HG02798 (cell line): ENCODE data around the gene USP2.
A peak's percentile ranks its signal among the peaks of the same experiment; 100 is the strongest.

Experiments
- ATAC-seq: cut with Tn5 transposase; IDR thresholded peaks from one replicate; pipeline ENCODE4 v1.9.1; 2021; ENCODE audit warnings: mild to moderate bottlenecking; ENCODE audit not compliant: unreplicated experiment, poor library complexity

USP2 gene

DNA sequence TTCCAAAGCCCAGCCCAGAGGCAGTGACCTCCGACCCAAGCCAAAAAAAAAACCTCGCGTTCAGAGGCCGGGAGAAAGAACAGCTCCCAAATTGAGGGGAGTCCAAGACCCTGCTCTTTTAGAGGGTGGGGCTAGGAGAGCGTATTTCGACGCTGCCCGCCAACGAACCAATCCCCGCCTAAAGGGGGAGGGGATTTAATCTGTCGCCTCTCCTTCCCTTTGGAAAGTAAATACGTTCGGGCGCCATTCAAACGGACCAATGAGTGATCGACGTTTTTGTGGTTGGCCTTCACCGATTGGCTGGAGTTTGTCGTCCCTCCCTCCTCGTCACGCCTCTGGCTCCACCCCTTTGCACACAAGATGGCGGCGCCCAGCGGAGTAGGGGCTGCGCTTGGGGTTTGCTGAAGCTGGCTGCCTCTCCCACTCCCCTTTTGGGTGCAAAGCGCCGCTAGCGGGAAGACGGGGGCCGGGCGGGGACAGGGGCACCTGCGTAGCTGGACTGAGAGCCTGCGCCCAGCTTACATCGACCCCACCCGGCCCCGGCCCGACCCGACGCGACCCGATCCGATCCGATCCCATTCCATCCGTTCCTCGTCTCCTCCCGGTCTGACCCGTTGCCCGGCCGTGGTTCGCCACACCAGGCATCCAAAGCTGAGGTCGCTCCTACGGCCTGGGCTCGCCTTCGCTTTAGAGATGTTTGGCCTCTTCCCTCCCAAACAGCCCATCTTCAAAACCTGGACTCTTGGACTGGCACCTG, 47.1 kb downstream of the USP2 start, which contains the start of gene RNF26:
TSS of gene RNF26 (plus strand) at position 354 of the 757 bp plus-strand sequence. CDS start 596 bp downstream, outside the sequence.
- peak; percentile 97 for ATAC-seq

DNA sequence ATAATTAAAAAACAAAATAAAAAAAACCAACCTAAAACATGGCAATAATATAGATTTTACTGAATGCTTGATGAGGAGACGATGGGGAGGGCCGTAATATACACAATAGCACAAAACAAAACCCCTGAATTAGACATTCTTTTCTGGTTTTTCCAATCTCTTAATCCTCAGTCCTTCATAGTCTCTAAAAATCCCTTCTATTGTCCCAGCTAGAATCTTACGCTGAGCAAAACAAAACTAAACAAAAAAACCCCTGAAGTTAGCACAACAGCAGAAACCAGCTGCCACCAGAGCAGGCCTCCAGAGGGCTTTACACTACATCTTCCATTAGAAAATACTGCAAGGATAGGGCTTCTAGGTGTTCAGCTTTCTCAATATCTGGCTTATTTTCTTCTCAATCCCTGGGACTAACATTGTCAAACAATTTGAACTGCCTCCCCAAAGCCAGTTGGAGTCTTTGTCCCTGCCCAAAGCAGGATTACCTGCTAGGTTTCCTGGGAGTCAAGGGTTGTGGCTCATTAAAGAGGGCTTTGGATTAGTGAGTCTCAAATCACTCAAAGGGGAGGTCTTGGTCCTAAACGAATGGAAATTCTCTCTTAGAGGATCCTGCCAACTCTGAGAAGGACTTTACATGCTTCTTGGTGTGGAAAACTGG, 49.3 kb downstream of the USP2 start:
- no peak for ATAC-seq

DNA sequence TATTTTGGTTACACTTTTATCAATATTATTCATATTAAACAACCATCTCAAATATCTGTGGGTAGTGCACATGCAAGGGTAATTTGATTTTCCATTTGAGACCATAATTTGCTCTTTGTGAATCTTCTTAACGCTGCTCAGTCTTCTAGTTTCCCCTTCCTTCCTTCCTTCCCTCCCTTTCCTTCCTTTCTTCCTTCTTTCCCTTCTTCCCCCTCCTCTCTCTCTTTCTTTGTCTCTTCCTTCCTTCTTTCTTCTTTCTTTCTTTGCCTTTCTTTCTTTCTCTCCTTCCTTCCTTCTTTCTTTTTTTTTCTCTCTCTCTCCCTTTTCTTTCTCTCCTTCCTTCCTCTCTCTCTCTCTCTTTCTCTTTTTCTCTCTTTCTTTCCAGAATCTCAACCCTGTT, 51.3 kb downstream of the USP2 start:
- ATAC-seq: no peak

DNA sequence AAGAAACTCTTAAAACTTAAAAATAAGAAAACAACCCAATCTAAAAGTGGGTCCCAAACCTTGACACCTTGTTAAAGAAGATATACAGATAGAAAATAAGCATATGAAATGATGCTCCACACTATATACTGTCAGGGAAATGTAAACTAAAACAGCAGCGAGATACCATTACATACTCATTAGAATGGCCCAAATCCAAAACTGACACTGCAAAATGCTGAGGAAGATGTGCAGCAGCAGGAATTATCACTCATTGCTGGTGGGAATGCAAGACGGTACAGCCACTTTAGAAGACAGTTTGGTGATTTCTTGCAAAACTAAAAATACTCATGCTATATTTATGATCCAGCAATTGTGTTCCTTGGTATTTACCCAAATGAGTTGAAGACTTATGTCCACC, 52.2 kb downstream of the USP2 start:
- ATAC-seq: no peak

DNA sequence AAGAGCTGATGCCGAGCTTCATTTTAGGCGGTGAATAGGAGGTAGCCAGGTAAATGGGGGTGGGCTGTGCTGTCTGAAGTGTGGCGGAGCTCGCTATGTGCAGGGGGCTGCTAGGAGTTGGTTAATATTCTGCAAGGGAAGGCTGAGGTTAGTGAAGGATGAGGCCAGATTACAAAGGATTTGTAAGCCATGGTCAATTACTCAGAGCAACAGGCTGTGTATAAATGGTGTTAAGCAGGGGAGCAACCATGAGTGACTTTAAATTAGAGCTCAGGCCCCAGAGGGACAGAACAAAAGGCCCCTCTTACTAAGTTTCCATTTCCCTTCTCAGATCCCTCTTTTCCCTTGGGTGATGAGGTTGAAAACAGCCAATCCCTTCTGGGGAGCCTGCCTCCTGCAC, 57.3 kb downstream of the USP2 start:
- no peak for ATAC-seq

DNA sequence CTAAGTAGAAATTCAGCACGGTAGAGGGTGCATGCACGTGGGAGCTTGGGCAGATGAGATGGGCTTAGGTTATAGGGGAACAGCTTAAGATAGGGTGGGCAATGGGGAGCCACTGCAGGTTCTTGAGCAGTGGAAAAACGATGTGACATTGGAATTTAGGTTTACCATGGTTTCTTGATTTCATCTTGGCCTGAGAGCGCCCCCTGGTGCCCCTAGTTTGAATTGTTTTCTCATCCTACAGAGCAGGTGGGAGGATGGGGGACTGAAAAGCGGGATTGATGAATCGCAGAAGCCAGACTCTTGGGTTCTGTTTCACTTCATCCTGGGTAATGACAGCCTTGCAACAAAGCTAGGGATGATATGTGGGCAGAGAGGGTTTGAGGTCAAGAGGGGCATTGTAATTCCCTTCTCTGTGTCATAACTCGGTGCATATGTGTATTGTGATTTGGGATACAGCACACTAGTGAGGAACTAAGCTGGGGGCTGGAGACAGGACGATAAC, 57.9 kb downstream of the USP2 start:
- no peak for ATAC-seq

DNA sequence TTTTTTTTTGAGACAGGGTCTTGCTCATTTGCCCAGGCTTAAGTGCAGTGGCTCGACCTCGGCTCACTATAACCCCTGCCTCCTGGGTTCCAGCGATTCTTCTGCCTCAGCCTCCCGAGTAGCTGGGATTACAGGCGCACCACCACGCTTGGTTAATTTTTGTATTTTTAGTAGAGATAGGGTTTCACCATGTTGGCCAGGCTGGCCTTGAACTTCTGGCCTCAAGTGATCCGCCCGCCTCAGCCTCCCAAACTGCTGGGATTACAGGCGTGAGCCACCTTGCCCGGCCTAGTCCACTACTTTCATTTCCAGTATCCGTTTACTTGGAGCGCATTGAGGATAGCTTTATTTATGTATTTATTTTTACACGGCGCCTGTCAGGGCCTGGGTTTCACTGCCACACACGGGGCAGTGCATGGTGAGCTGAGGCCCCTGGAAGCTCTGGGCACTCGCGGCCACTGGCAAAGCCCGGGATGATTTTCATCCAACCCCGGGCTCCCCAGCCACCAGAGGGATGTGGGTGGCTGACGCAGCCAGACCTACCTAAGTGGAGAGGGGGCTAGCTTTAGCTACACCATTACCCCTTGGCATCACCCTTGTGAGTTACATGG, 58.5 kb downstream of the USP2 start:
- no peak for ATAC-seq

DNA sequence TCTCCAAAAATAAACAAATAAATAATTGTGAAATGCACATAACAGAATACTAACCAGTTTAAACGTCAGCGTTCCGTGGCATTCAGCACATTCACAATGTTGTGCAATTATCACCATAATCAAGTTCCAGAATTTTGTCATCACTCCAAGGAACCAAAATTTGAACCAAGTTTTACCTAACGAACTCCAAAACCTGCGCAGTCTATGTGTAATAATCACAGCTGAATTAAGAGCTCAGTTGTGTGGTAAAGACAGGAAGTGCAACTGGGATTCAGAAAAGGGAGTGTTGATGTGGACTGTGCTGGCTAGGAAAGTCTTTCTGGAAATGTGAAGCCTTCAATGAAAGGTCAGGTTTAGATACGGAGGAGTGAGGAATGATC, 59.1 kb downstream of the USP2 start:
- ATAC-seq: no peak

DNA sequence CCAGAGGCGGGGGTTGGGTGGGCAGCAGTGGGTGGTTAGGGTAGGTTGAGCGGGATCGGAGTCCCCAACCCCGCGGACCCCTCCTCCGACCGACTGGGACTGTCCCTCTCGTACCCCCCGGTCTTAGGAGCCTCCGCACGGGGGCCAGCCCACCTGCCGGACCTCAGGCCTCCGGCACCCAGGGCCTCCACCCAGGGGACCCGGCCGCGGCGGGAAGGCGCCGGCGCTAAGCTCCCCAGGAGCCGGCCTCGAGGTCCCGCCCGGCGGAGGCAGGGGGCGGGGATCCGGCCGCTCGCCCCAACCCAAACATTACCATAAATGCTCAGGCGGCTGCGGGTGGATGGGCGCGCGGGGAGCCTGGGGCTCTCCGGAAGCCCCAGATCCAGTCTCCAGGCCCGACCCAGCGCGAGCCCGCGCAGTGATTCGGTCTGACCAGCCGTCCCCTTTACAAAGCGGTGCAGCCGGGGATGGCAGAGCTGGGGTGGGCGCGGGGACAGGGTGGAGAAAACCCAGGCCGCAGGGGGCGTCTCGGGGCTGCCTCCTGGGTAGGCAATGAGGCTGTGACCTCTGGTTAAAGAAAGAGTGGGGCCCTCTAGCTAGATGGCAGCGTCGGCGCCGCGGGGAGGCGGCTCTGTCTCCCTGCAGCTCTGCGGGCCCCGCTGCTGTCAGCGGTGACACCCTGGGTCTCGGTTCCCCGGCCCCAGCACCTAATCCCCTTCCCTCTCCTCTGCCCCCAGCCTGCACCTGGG, 60.5 kb downstream of the USP2 start:
- peak; percentile 51 for ATAC-seq

DNA sequence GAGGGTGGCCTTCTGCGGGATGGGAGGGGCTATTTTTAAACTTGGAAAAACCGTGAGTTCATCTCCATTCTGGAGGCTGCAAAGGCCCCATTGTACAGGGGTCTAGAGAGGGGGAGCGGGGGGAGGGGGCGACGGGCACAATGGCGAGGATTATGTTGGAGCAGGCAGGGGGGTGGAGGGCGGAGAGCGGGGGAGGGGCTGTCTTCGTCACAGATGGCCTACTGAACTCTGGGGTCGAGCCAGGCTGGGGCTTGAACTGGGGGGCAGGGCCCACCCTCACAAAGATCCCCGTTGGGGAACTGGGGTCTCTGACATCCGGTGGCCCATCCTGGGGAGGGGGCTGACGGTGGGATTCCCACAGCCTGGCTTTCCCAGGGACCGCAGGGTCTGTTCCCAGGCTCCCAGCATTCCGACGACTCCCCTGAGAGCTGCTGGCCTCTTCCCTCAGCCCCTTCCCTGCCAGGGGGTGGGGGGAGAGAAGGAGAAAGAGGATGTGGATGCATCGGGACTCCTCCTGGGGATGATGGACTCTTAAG, 61.2 kb downstream of the USP2 start:
- no peak for ATAC-seq

DNA sequence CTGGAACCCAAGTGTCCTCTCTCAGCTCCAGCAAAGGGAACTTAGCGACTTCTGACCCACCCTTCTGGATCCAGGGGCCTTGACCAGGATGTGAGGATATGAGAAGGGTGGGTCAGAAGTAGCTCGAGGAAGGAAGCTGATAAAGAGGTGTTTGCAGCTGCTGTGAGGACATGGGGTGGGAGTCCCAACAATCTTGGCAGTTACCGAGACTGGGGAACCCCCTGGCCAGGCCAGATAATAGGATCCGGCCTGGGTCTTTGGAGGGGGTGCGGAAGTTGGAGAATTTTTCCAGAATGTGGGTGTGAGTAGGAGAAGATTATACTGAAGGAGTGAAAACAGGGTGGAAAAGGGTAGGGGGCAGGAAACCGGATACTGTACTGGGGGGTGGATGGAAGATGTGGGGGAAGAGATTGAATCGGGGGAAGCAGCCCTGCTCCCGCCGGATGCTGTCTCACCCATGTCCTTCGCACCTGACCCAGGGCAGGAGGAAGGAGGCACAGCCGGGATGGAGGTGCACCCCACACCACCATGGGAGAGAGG, 61.7 kb downstream of the USP2 start:
- ATAC-seq: no peak

DNA sequence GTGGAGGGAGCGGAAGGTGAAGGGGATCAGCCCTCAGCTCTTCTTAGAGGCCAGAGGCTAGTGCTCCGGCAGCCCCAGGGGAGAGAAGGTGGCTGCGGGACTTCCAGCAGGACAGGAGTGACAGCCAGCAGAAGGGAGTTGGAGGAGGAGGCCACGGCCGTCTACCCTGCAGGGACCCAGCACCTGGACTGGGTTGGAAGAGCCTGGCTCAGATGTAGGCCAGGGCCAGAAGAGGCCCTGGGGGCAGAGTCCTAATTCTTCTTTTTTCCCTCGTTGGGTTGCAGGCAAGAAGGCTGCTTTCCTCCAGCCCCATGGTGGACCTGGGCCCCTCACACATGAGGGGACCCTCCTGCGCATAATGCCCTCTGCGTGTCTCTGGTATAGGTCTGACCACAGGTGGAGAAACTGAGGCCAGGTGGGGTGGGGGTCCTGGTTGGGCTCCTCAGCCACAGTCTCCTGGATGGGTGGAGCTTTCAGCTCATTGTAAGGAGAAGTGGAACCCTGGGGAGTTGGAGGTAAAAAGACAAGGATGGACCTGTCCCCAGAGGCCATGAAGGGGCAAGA, 62.3 kb downstream of the USP2 start:
- no peak for ATAC-seq

DNA sequence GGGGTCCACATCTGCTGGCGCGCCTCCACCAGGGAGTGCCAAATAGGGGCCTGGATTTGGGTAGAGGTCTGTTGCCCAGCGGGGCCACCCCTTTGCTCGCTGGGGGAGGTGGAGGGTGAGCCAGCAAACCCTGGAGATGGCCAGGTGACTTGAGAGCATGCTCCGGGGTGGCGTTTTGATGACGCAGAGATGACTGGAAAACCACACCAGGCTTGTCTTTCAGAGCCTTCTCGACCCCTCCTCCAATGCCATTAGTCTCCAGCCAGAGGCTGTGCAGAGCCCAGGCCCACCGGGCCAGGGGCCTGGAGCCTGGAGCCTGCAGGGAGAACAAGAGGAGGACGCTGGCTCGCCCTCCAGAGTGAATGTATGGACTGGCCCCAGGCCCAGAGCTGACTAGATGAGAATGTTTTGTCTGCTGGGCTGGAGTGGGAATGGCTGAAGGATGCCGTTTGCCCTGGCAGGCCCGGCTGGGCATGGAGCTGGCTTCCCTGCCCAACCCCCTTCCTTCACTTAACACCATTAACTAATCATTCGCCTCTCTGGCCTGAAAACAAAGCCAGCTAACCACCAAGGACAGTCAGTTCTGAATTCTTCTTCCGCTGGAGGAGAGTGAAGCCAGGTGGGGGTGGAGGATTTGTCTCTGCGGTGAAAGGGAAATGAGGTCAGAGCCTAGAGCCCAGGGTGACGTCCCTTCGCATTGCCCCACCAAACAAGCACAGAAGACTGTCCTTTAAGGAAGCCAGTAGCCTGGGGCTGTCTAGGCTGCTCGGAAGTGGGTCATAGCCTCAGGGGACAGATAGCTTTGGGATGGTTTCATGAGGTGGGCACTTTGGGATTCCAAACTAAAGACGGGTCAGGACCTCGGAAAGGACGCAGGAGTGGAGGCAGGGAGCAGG, 63.0 kb downstream of the USP2 start:
- ATAC-seq: peak; percentile 39

DNA sequence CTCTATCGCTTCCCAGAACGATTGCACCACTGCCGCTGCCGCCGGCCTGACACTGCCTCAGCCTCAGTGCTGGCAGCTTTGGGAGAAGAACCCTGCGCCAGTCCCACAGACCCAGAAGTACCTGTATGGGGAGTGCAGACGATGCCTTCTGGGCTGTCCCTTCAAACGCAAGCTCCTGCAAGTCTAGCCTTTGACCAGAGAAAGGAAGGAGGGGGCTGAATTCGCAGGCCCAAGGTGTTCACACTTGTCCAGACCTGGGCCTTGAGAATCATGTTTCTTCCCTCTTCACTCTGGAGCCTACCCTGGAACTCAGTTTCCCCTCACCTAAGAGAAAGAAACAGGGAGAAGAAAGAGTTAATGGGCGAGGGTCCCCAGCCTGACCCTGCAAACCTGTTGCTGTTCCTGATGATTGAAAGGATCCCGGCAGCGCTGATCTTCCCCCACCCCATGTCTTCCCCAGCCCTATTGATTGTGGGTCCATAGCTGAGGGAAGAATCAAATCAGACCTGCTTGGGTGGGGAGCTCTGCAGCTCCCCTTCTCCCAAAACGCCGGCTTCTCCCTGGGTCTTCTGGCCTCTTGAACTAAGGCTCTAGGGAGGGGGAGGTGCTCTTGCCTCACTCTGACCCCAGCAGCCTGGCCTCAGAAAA, 63.8 kb downstream of the USP2 start:
- ATAC-seq: no peak

DNA sequence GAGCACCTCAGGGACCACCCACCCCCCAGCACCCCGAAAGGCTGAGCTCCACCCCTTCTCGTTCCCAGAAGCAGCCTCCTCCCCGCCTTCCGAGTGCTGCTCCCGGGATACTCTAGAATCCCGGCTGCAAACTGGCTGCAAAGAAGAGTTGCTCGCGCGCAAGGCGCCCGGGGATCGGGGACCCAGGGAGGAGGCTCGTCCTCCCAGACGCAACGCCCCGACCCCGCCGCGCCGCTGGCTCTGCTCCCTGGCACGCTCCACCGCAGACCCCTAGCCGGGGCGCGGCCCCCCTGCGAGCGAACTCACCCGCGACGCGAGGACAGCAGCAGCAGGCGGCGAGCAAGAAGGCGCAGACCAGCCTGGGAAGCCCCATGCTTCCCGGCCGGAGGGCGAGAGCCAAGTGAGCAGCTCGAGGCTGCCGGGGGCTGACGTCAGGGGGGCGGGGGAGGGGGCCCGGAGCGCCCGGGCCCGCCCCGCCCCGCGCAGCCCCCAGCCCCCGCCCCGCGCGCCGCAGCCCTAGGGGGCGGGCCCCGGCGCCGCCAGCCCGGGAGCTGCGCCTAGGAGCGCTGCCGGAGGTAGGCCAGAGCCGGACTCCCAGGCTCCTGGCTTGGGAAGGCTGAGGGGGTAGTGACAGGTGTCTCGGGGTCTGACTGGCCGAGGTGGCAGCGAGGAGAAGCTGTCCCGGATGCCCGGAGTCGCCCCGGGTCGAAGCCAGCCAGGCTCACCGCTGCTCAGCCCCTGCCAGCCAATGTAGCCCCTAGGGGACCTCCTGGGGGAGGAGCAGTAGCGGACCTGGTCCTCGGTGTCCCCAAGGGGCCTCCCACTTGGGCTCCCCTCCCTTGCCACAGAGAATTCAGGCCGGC, 64.5 kb downstream of the USP2 start, which contains the start of gene MCAM:
TSS of gene MCAM (minus strand) at position 402 of the 863 bp plus-strand sequence. CDS start at position 373, 29 bp downstream.
- ATAC-seq: no peak

DNA sequence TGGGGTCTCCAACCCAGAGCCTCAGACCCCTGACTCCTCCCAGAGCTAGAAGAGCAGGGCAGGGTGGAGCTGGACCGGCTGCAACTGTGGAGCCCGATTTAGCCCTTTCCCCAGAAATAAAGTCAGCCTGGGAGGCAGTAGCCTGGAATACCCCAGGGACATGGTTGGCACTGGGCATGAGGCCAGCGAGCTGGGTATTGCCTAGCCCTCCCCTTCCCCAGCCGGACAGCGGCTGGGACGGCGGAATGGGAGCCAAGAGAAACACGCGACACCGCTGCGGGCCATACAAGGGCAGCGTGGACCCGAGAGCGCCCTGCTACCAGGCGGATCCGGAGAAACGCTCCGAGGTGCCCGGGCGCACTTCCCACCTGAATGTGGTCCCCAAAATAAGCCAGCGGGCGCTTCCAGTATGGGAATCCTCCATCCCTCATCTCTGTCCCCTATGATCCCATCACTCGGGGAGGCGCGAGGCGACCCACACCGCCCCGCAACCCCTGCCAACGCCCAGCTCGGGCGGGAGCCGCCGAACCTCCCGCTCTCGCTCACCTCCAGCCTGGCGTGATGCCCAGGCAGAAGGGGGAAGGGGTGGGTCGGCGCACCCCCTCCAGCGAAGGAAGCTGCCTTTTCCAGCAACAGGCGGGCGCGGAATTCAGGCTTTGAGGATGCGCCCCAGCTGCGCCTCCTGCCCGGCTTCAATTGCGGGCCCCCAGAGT, 65.3 kb downstream of the USP2 start:
- no peak for ATAC-seq
